Keratinocyte (primary cell): ENCODE results near the gene MOB4.

Experiments
- CTCF ChIP-seq, 3 experiments: IDR thresholded peaks in 1 of 3; conservative IDR thresholded peaks in 1 of 3; optimal IDR thresholded peaks in 1 of 3; 2 replicates in 2 of 3; 3 replicates in 1 of 3; pipeline versions ENCODE3 to v1.5.1; 2011; ENCODE audit warnings: low read length in 3 of 3, mild to moderate bottlenecking in 3 of 3, moderate library complexity in 2 of 3, control low read depth in 1 of 3, inconsistent platforms in 1 of 3; ENCODE audit not compliant: insufficient read depth in 2 of 3; ENCODE audit errors: extremely low read depth in 1 of 3
- EZH2 ChIP-seq: IDR thresholded peaks from one replicate; pipeline ENCODE4 v1.6.1; 2012; ENCODE audit warnings: inconsistent platforms, mild to moderate bottlenecking, low read length, moderate library complexity

GRCh38 chr2:197598450-197598849 lies 82.6 kb downstream of the MOB4 start:
- TF ChIP-seq CTCF (optimal IDR thresholded peaks at IDR 0.05 in 1 of 3, IDR thresholded peaks at IDR 0.05 in 1 of 3, conservative IDR thresholded peaks at IDR 0.05 in 1 of 3; ENCODE audit: extremely low read depth in 1 of 3, insufficient read depth in 2 of 3, low read length in 3 of 3), result no peak
- TF ChIP-seq EZH2, result no peak
